Muscle layer of duodenum (tissue), 2 donors: ENCODE measurements around the gene OR2T11.
"Not testable (repeated sequence)": the region's sequence is repeated elsewhere in the genome, so short reads cannot be mapped to it uniquely, and the experiment has no call there.

ENCODE experiments used
- H3K27ac ChIP-seq: one replicate; pipeline ENCODE4 v1.7.0; 2013; ENCODE audit warnings: mild to moderate bottlenecking, low read length
- H3K27me3 ChIP-seq: one replicate; pipeline ENCODE4 v1.7.0; 2013; ENCODE audit warnings: low read depth, mild to moderate bottlenecking, control low read depth, low read length
- H3K36me3 ChIP-seq, 2 donors: one replicate each; pipeline ENCODE4 v1.7.0; 2013; ENCODE audit warnings: low read length in 2 of 2, control low read depth in 1 of 2, mild to moderate bottlenecking in 1 of 2; ENCODE audit not compliant: insufficient read depth in 2 of 2, control insufficient read depth in 1 of 2
- H3K4me1 ChIP-seq, 2 donors: one replicate each; pipeline ENCODE4 v1.7.0; 2013; ENCODE audit warnings: low read length in 2 of 2, mild to moderate bottlenecking in 2 of 2, control low read depth in 1 of 2, moderate library complexity in 1 of 2; ENCODE audit not compliant: insufficient read depth in 2 of 2, control insufficient read depth in 1 of 2
- H3K4me3 ChIP-seq, 2 donors: one replicate each; pipeline ENCODE4 v1.7.0; 2013; ENCODE audit warnings: low read length in 2 of 2, low read depth in 1 of 2, mild to moderate bottlenecking in 1 of 2
- H3K9me3 ChIP-seq, 2 donors: one replicate each; pipeline ENCODE4 v1.7.0; 2013; ENCODE audit warnings: low read length in 2 of 2, control low read depth in 1 of 2, mild to moderate bottlenecking in 1 of 2; ENCODE audit not compliant: control insufficient read depth in 1 of 2
- donor health status: healthy.

The OR2T11 gene

GRCh38 chr1:248639652-248640051 lies 4.8 kb upstream of the OR2T11 start:
- H3K27me3 ChIP-seq, H3K4me3 ChIP-seq, H3K27ac ChIP-seq, H3K9me3 ChIP-seq, H3K36me3 ChIP-seq, H3K4me1 ChIP-seq: not testable (repeated sequence)

DNA sequence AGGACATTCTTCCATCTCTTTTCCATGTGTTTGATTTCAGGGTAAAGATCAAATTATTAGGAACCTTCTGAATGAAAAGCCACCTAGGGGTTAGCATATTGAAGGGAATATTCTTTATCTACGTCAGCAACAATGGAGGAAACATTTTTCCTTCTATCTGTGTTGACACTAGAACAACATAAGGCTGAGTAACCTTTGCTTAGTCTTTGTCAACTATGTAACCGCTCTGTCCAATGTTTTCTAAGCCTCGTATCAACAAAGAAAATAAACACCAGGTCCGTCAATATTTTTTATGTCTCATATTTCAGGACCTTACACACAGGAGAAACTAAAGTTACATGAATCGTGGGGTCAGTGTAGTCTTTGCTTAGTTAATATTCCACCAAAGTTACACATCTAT lies 1.7 kb upstream of the OR2T11 start:
- H3K27me3 ChIP-seq, H3K4me3 ChIP-seq, H3K9me3 ChIP-seq, H3K4me1 ChIP-seq, H3K27ac ChIP-seq, H3K36me3 ChIP-seq: not testable (repeated sequence)

DNA sequence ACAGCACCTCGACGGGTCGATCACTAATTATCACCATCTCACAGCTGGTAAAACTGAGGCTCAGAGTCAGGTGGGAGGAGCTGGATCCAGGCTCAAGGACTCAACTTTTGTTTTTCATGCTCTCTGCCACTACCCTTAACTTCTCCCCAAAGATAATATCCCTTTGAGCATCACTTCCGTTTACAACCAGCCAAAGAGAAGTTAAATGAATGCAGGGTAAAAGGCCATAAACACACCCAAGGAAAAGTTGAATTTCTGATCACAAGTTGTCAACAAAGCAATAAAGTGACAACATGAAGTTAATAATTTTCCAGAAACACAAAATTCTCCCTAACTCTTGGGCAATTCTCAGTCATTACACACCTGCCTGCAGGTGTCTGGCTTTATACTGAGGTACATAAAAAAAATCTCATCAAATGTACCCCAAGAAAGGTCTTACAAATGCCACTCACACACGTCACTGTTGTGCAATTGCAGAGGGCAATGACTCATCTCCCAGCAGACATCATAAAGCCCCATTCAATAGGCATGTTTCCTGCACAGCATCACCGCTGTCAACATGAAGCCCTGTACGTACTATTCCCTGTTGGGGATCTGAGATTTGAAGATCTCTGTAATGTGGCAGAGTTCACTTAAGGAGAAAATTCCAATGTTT lies 3.4 kb downstream of the OR2T11 start:
- Histone ChIP-seq H3K27ac (no peak overlapping the region), H3K27me3 (no peaks in the 10 kb centered on the region), H3K4me1 (no peaks in the 10 kb centered on the region), H3K36me3 (no peaks in the 10 kb centered on the region), H3K9me3 (no peaks in the 10 kb centered on the region), H3K4me3 (no peak overlapping the region)

GRCh38 chr1:248630551-248630950 lies 4.3 kb downstream of the OR2T11 start:
- Histone ChIP-seq H3K27me3 (no peaks in the 10 kb centered on the region), H3K4me3 (no peak overlapping the region), H3K36me3 (no peaks in the 10 kb centered on the region), H3K4me1 (no peaks in the 10 kb centered on the region), H3K27ac (no peak overlapping the region), H3K9me3 (no peaks in the 10 kb centered on the region)

GRCh38 chr1:248627971-248628844 lies 6.7 kb downstream of the OR2T11 start:
- Histone ChIP-seq H3K9me3 (no peaks in the 10 kb centered on the region), H3K4me1 (no peaks in the 10 kb centered on the region), H3K27ac (no peak overlapping the region), H3K4me3 (no peak overlapping the region), H3K27me3 (no peaks in the 10 kb centered on the region), H3K36me3 (no peaks in the 10 kb centered on the region)

DNA sequence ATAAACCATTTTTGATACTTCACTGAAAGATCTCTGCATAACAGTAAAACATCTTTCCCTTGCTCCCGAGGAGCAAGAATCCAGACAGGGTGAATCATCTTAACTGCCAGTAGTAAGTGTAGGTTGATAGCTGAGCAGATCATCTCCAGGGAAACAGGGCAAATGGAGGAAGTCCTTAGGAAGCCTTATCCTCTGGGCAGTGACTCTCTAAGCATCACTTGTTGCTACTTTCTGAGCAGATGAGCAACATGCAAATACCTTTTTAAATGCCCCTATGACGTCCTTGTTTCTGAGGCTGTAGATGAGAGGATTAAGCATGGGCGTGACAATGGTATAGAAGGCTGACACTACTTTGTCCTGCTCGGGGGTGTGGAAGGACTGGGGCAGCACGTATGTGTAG lies 8.9 kb downstream of the OR2T11 start:
- H3K27me3 ChIP-seq, result no peaks in the 10 kb centered on the region
- H3K9me3 ChIP-seq, result no peaks in the 10 kb centered on the region
- H3K36me3 ChIP-seq, result no peaks in the 10 kb centered on the region
- no peak overlapping the region for H3K27ac ChIP-seq
- H3K4me3 ChIP-seq, result no peak overlapping the region
- H3K4me1 ChIP-seq, result no peaks in the 10 kb centered on the region

GRCh38 chr1:248625166-248625565 lies 9.7 kb downstream of the OR2T11 start:
- Histone ChIP-seq H3K36me3 (no peaks in the 10 kb centered on the region), H3K4me3 (no peak overlapping the region), H3K27ac (no peak overlapping the region), H3K4me1 (no peaks in the 10 kb centered on the region), H3K9me3 (no peaks in the 10 kb centered on the region), H3K27me3 (no peaks in the 10 kb centered on the region)

- no peak overlapping the region for H3K4me3 ChIP-seq
- no peaks in the 10 kb centered on the region for H3K9me3 ChIP-seq
- no peaks in the 10 kb centered on the region for H3K4me1 ChIP-seq
- no peak overlapping the region for H3K27ac ChIP-seq
- H3K27me3 ChIP-seq, result no peaks in the 10 kb centered on the region
- H3K36me3 ChIP-seq, result no peaks in the 10 kb centered on the region
Observed at GRCh38 chr1:248622570-248623001, 12.3 kb downstream of the OR2T11 start.

DNA sequence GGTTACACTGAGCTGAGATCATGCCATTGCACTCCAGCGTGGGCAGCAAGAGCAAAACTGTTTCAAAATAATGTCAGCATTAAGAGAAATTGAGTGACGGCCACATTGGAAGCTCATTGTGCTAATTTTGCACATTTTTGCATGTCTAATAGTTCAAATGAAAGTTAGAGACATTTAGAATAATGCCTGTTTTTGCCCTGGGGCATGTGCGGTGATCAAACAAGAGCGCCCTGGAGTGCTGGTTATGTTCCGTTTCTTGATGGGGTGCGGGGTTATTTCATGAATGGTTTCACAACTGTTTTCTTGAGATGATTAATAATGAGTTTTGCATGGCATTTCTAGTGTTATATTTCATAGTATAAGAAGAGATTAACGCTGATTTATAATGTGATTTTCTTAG lies 13.1 kb downstream of the OR2T11 start:
- Histone ChIP-seq H3K9me3 (no peaks in the 10 kb centered on the region), H3K27me3 (no peaks in the 10 kb centered on the region), H3K36me3 (no peaks in the 10 kb centered on the region), H3K4me3 (no peak overlapping the region), H3K27ac (no peak overlapping the region), H3K4me1 (no peaks in the 10 kb centered on the region)

- Histone ChIP-seq H3K27ac (no peak overlapping the region), H3K36me3 (no peaks in the 10 kb centered on the region), H3K9me3 (no peaks in the 10 kb centered on the region), H3K4me1 (no peaks in the 10 kb centered on the region), H3K4me3 (no peak overlapping the region), H3K27me3 (no peaks in the 10 kb centered on the region)
Observed at GRCh38 chr1:248618878-248619277, 16.0 kb downstream of the OR2T11 start.

- Histone ChIP-seq H3K27me3 (no peaks in the 10 kb centered on the region), H3K9me3 (no peaks in the 10 kb centered on the region), H3K36me3 (no peaks in the 10 kb centered on the region), H3K27ac (no peak overlapping the region), H3K4me3 (no peak overlapping the region), H3K4me1 (no peaks in the 10 kb centered on the region)
Observed at GRCh38 chr1:248618119-248618518, 16.8 kb downstream of the OR2T11 start.
